H1 (cell line): ENCODE results near the gene MUC5AC. TPM values are rescaled to one million over a fixed set of nuclear protein-coding genes. Genes with fewer than 3 reads are reported as not detected.

Experiments
- CTBP2 ChIP-seq: IDR thresholded peaks from 2 replicates; pipeline ENCODE4 v1.7.0; 2011; ENCODE audit warnings: borderline replicate concordance, mild to moderate bottlenecking, moderate library complexity, mixed read lengths, low read length; ENCODE audit not compliant: insufficient read depth, insufficient read length
- EZH2 ChIP-seq: fragments of 200-600 bp; sonication (generic); IDR thresholded peaks from 2 replicates; pipeline ENCODE4 v1.7.1; 2012; ENCODE audit warnings: low read depth, mild to moderate bottlenecking, moderate library complexity, low read length, inconsistent platforms; ENCODE audit not compliant: severe bottlenecking
- JUND ChIP-seq: IDR thresholded peaks from 2 replicates; pipeline ENCODE4 v1.6.1; 2011; ENCODE audit warnings: mild to moderate bottlenecking, improper control_type of control experiment, low read length
- POLR2AphosphoS5 ChIP-seq: IDR thresholded peaks from 2 replicates; pipeline ENCODE4 v1.6.1; 2011; ENCODE audit warnings: low read depth, low read length
- RBBP5 ChIP-seq: IDR thresholded peaks from 2 replicates; pipeline ENCODE4 v1.7.1; 2012; ENCODE audit warnings: low read depth, mild to moderate bottlenecking, inconsistent platforms, low read length, moderate library complexity, borderline replicate concordance
- RXRA ChIP-seq: IDR thresholded peaks from 2 replicates; pipeline ENCODE4 v1.6.1; 2011; ENCODE audit warnings: low read depth, mild to moderate bottlenecking, low read length, moderate library complexity; ENCODE audit not compliant: insufficient read depth
- TAF7 ChIP-seq: optimal IDR thresholded peaks from 2 replicates; pipeline ENCODE3; 2011; ENCODE audit warnings: low read depth, mild to moderate bottlenecking, inconsistent platforms, low read length, moderate library complexity, borderline replicate concordance
- polyA plus RNA-seq, 7 experiments: library from polyadenylated mRNA; depleted of rRNA in 3 of 7; stranded (reverse) in 5 of 7; unstranded in 2 of 7; fragments of >200 nt in 5 of 7; fragments of 200-250 nt in 2 of 7; gene quantifications; 1 replicate in 5 of 7; 2 replicates in 1 of 7; 4 replicates in 1 of 7; pipeline versions ENCODE4 v1.2.1 to v1.2.3, GENCODE V29; 2011 to 2013; ENCODE audit warnings: missing spikeins in 2 of 7, mixed read lengths in 2 of 7
- total RNA-seq: library from RNA; stranded (reverse); fragmentation: NEBNext Ultra II Directional; extraction: Animal tissue kit (Norgen Biotek cat#: 25700); gene quantifications from 2 replicates; pipeline ENCODE4 v1.2.1, GENCODE V29; 2021

The MUC5AC gene
- total and polyA plus RNA-seq, 2 of the 8 experiments (the other 6 are each of a cell fraction or from before 2014, with no cell fraction given) = not detected

GRCh38 chr11:1178201-1178885, 20.6 kb downstream of the MUC5AC start (continued):
- TF ChIP-seq EZH2 (no peak), POLR2AphosphoS5 (no peak), CTBP2 (no peak), RBBP5 (no peak), JUND (no peak), TAF7 (no peak), RXRA (no peak)
